HEK293T (cell line): Measurements from ENCODE around the gene ZNF710.

ENCODE experiments used
- FOXA1 ChIP-seq: fragments of 450-650 bp; IDR thresholded peaks from 2 replicates; pipeline ENCODE4 v1.6.1; 2016; ENCODE audit warnings: mild to moderate bottlenecking
- SP1 ChIP-seq: fragments of 450-650 bp; IDR thresholded peaks from 2 replicates; pipeline ENCODE4 v1.6.1; 2017

- TF ChIP-seq SP1, result no peak
- no peak for TF ChIP-seq FOXA1
These were observed 74.5 kb downstream of the ZNF710 start for GRCh38 chr15:90075420-90076289.
